ENCODE results near the gene COMMD1. TPM values are rescaled to one million over a fixed set of nuclear protein-coding genes. Genes with fewer than 3 reads are reported as not detected.
"Not testable (repeated sequence)": the region's sequence is repeated elsewhere in the genome, so short reads cannot be mapped to it uniquely, and the experiment has no call there.

The COMMD1 gene
- total RNA-seq, 5 donors from 2014 or later (not counting 1 experiment from before 2014, with no cell fraction given), result 18.2 to 23.8 (median 19.6) TPM

DNA sequence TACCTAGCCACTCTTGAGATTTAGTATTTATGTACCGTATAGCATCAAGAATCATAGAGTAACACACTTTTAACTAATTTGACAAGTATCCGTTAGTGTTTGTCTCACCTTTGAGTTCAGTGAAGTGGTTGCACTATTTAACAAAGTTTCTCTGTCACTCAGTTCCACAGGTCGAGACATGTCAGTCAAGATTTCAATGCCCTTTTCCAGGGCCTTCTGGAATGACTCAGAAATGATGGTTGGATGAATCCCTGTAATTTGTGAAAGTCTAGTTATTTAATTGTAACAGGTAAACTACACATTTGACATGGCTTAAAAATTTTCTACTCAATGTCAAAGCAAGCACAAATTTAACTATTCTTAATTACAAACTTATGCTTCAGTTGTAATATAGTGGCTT, 26.7 kb upstream of the COMMD1 start:
- CTCF ChIA-PET, result interaction anchor here in 1 of 2 donors (0.6 to 0.7 kb wide), 2 partner anchors 35 to 96 kb away, joined by 3 to 4 read pairs; no protein-coding TSS in a partner anchor

DNA sequence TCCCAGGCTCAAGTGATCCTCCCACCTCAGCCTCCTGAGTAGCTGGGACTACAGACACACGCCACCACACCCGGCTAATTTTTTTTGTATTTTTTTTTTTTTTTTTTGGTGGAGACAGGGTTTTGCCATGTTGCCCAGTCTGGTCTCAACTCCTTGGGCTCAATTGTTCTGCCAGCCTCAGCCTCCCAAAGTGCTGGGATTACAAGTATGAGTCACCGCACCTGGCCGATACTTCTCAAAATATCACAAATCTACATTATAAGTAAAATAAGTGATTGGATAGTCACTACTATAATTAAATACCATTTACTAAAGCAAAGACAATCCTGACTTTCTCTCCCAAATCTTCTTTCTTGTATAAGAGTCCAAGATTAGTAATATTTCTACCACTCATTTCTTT, 26.1 kb upstream of the COMMD1 start:
- POLR2A ChIA-PET; H3K27ac ChIP-seq (ENCODE audit: low read length); H3K9me3 ChIP-seq; H3K4me3 Mint-ChIP-seq; ATAC-seq (replicated peaks in 1 of 4); H3K27me3 ChIP-seq (replicated peaks in 1 of 2; ENCODE audit: control insufficient read depth in 2 of 2, extremely low read depth in 1 of 2, insufficient read depth in 2 of 2, low read length in 1 of 2); H3K27me3 Mint-ChIP-seq; H3K27ac Mint-ChIP-seq; H3K4me3 ChIP-seq (ENCODE audit: control insufficient read depth in 1 of 2, extremely low read depth in 1 of 2, low read length in 1 of 2); H3K4me1 ChIP-seq (ENCODE audit: control insufficient read depth in 1 of 2, extremely low read depth in 1 of 2, insufficient read depth in 2 of 2, low read length in 2 of 2); H3K4me1 Mint-ChIP-seq; DNase-seq; H3K9me3 Mint-ChIP-seq: not testable (repeated sequence)
- no CpG with 5 or more reads among the region's 4 CpGs for WGBS (ENCODE audit: insufficient coverage)
- peaks cover 5 to 89% of the 10 kb centered on the region in 2 donors for H3K36me3 ChIP-seq (ENCODE audit: control insufficient read depth in 2 of 2, extremely low read depth in 1 of 2, insufficient read depth in 1 of 2, low read length in 1 of 2)
- peaks cover 22% of the 10 kb centered on the region for H3K36me3 Mint-ChIP-seq
- CTCF ChIA-PET, result interaction anchor here in 1 of 2 donors (0.6 to 0.7 kb wide), 2 partner anchors 35 to 95 kb away, joined by 3 to 4 read pairs; no protein-coding TSS in a partner anchor

More for the DNA sequence above, 26.7 kb upstream of the COMMD1 start:
- Histone ChIP-seq H3K4me3 (ENCODE audit: control insufficient read depth in 1 of 2, extremely low read depth in 1 of 2, low read length in 1 of 2) (no peak overlapping the region), H3K4me1 (ENCODE audit: control insufficient read depth in 1 of 2, extremely low read depth in 1 of 2, insufficient read depth in 2 of 2, low read length in 2 of 2) (no peaks in the 10 kb centered on the region), H3K9me3 (no peaks in the 10 kb centered on the region), H3K27ac (ENCODE audit: low read length) (no peak overlapping the region), H3K36me3 (ENCODE audit: control insufficient read depth in 2 of 2, extremely low read depth in 1 of 2, insufficient read depth in 1 of 2, low read length in 1 of 2) (peaks cover 9 to 89% of the 10 kb centered on the region in 2 donors), H3K27me3 (replicated peaks in 1 of 2; ENCODE audit: control insufficient read depth in 2 of 2, extremely low read depth in 1 of 2, insufficient read depth in 2 of 2, low read length in 1 of 2) (no peaks in the 10 kb centered on the region)
- no peak overlapping the region for H3K27ac Mint-ChIP-seq
- peaks cover 0 to 2% (median 1%) of the 10 kb centered on the region in 3 donors for H3K4me1 Mint-ChIP-seq
- POLR2A ChIA-PET, result interaction anchor here in 1 of 2 donors (0.6 kb wide), 1 partner anchor 972 kb away, joined by 5 read pairs; no protein-coding TSS in a partner anchor
- no peaks in the 10 kb centered on the region for H3K27me3 Mint-ChIP-seq
- H3K4me3 Mint-ChIP-seq, result no peak overlapping the region
- H3K36me3 Mint-ChIP-seq, result peaks cover 25% of the 10 kb centered on the region
- ATAC-seq (replicated peaks in 1 of 4), result no peak
- H3K9me3 Mint-ChIP-seq, result no peaks in the 10 kb centered on the region
- no CpG with 5 or more reads among the region's 3 CpGs for WGBS (ENCODE audit: insufficient coverage)
- no peak for DNase-seq

DNA sequence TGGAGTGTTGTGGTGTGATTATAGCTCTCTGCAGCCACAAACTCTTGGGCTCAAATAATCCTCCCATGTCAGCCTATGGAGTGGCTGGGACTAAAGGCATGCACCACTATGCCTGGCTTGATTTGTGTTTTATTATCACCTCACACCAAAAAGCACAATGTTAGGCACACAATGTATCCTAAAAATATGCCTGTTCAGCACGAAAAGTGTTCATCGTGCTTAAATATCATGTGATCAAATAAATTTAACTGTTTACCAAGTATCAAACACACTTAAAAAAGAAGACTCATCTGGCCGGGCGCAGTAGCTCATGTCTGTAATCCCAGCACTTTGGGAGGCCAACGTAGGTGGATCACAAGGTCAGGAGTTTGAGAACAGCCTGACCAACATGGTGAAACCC, 22.6 kb upstream of the COMMD1 start:
- H3K27me3 Mint-ChIP-seq, result no peaks in the 10 kb centered on the region
- WGBS (ENCODE audit: insufficient coverage), result 90% methylated on average over 5 of the region's 5 CpGs
- peaks cover 18% of the 10 kb centered on the region for H3K36me3 Mint-ChIP-seq
- Histone ChIP-seq H3K36me3 (ENCODE audit: control insufficient read depth in 2 of 2, extremely low read depth in 1 of 2, insufficient read depth in 1 of 2, low read length in 1 of 2) (peaks cover 2 to 78% of the 10 kb centered on the region in 2 donors), H3K27ac (ENCODE audit: low read length) (no peak overlapping the region), H3K4me3 (ENCODE audit: control insufficient read depth in 1 of 2, extremely low read depth in 1 of 2, low read length in 1 of 2) (no peak overlapping the region), H3K4me1 (ENCODE audit: control insufficient read depth in 1 of 2, extremely low read depth in 1 of 2, insufficient read depth in 2 of 2, low read length in 2 of 2) (peaks cover 8 to 21% of the 10 kb centered on the region in 2 experiments), H3K9me3 (no peaks in the 10 kb centered on the region), H3K27me3 (replicated peaks in 1 of 2; ENCODE audit: control insufficient read depth in 2 of 2, extremely low read depth in 1 of 2, insufficient read depth in 2 of 2, low read length in 1 of 2) (no peaks in the 10 kb centered on the region)
- no peaks in the 10 kb centered on the region for H3K9me3 Mint-ChIP-seq
- H3K4me3 Mint-ChIP-seq, result no peak overlapping the region
- peaks cover 20 to 26% (median 24%) of the 10 kb centered on the region in 3 donors for H3K4me1 Mint-ChIP-seq
- POLR2A ChIA-PET, result no interaction called here
- no peak overlapping the region for H3K27ac Mint-ChIP-seq
- DNase-seq, result no peak
- no peak for ATAC-seq (replicated peaks in 1 of 4)
- CTCF ChIA-PET, result interaction anchor here (0.5 to 0.7 kb wide), 2 partner anchors 21 to 705 kb away, joined by 3 read pairs; no protein-coding TSS in a partner anchor

DNA sequence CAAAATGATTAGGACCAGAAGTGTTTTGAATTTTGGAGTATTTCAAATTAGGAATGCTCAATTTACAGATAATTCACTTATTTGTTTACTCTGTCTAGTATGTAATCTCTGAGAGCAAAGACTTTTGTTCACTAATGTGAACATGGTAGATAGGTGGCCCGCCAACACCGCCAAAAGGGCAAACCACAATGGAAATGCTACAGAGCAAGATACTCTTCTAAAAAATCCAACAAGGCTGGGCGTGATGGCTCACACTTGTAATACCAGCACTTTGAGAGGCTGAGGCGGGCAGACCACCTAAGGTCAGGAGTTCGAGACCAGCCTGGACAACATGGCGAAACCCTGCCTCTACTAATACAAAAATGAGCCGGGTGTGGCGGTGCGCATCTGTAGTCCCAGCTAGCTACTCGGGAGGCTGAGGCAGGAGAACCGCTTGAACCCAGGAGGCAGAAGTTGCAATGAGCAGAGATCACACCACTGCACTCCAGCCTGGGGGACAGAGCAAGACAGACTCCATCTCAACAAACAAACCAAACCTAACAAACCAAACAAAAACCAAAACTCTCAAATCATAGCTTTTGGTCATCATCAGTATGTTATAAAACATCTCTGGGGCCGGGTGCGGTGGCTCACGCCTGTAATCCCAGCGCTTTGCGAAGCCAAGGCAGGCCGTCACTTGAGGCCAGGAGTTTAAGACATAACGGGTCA, 19.4 kb upstream of the COMMD1 start:
- H3K4me1 Mint-ChIP-seq, result peaks cover 24 to 31% (median 29%) of the 10 kb centered on the region in 3 donors
- H3K9me3 ChIP-seq, result no peaks in the 10 kb centered on the region
- CTCF ChIA-PET, result interaction anchor here in 1 of 2 donors (0.6 kb wide), 1 partner anchor 750 kb away, joined by 3 read pairs; no protein-coding TSS in a partner anchor
- H3K4me3 ChIP-seq (ENCODE audit: control insufficient read depth in 1 of 2, extremely low read depth in 1 of 2, low read length in 1 of 2), result no peak overlapping the region
- WGBS (ENCODE audit: insufficient coverage), result 82% methylated on average over 15 of the region's 18 CpGs
- POLR2A ChIA-PET, result interaction anchor here in 1 of 2 donors (0.6 kb wide), 1 partner anchor 490 kb away, joined by 3 read pairs; no protein-coding TSS in a partner anchor
- no peaks in the 10 kb centered on the region for H3K9me3 Mint-ChIP-seq
- H3K4me1 ChIP-seq (ENCODE audit: control insufficient read depth in 1 of 2, extremely low read depth in 1 of 2, insufficient read depth in 2 of 2, low read length in 2 of 2), result peaks cover 8 to 31% of the 10 kb centered on the region in 2 experiments
- peaks cover 8% of the 10 kb centered on the region for H3K36me3 Mint-ChIP-seq
- DNase-seq (no peak), ATAC-seq (replicated peaks in 1 of 4) (no peak)
- peak overlapping the region; percentile 95 to 98 (median 98) for H3K4me3 Mint-ChIP-seq
- no peaks in the 10 kb centered on the region for H3K27me3 Mint-ChIP-seq
- H3K36me3 ChIP-seq (ENCODE audit: control insufficient read depth in 2 of 2, extremely low read depth in 1 of 2, insufficient read depth in 1 of 2, low read length in 1 of 2), result peaks cover 2 to 46% of the 10 kb centered on the region in 2 donors
- H3K27me3 ChIP-seq (replicated peaks in 1 of 2; ENCODE audit: control insufficient read depth in 2 of 2, extremely low read depth in 1 of 2, insufficient read depth in 2 of 2, low read length in 1 of 2), result no peaks in the 10 kb centered on the region
- no peak overlapping the region for H3K27ac ChIP-seq (ENCODE audit: low read length)
- H3K27ac Mint-ChIP-seq, result peak overlapping the region in 1 of 2 donors; percentile 99

DNA sequence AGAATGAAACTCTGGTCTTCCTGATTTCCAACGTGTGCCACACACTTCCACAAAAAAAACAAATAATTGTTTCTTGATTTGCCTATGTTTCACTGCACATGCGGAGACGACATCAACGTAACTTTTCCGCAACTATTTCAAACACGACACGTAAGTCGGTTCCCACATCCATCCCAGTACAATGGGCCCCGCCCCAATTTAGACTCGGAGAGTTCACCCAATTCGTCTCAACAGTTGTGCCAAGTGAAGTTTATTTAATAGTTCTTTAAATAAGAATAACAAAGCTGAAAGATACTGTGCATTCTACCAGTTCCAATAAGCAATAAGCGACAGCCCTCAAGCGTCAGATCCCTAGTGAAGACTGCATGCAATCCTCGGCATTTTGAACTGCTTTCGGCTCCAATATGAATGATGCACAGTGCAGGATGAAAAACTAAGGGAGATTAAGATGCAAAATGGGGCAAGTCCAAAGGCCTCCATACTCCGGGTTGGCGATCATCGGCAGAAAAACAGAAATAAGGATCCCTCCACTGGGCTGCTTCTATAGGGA, 17.7 kb upstream of the COMMD1 start:
- DNase-seq, result peak in 3 of 35 experiments; percentile 6 to 8 (median 7)

More for the DNA sequence above, 17.7 kb upstream of the COMMD1 start:
- Mint-ChIP-seq H3K27ac (peak overlapping the region; percentile 97 to 99), H3K27me3 (no peaks in the 10 kb centered on the region), H3K36me3 (peaks cover 8% of the 10 kb centered on the region), H3K4me3 (peak overlapping the region; percentile 95 to 98 (median 98)), H3K4me1 (peaks cover 24 to 31% (median 29%) of the 10 kb centered on the region in 3 donors), H3K9me3 (no peaks in the 10 kb centered on the region)
- Histone ChIP-seq H3K27me3 (replicated peaks in 1 of 2; ENCODE audit: control insufficient read depth in 2 of 2, extremely low read depth in 1 of 2, insufficient read depth in 2 of 2, low read length in 1 of 2) (no peaks in the 10 kb centered on the region), H3K4me1 (ENCODE audit: control insufficient read depth in 1 of 2, extremely low read depth in 1 of 2, insufficient read depth in 2 of 2, low read length in 2 of 2) (peaks cover 8 to 31% of the 10 kb centered on the region in 2 experiments), H3K36me3 (ENCODE audit: control insufficient read depth in 2 of 2, extremely low read depth in 1 of 2, insufficient read depth in 1 of 2, low read length in 1 of 2) (peaks cover 1 to 32% of the 10 kb centered on the region in 2 donors), H3K9me3 (no peaks in the 10 kb centered on the region), H3K27ac (ENCODE audit: low read length) (peak overlapping the region; percentile 94), H3K4me3 (ENCODE audit: control insufficient read depth in 1 of 2, extremely low read depth in 1 of 2, low read length in 1 of 2) (peak overlapping the region; percentile 80 to 98)
- ChIA-PET POLR2A (interaction anchor here in 1 of 2 donors (0.5 kb wide), 1 partner anchor 823 kb away, joined by 3 read pairs; no protein-coding TSS in a partner anchor), CTCF (no interaction called here)
- 0% methylated on average over 8 of the region's 18 CpGs for WGBS (ENCODE audit: insufficient coverage)
- peak in 3 of 4 experiments; percentile 3 to 25 (median 9) for ATAC-seq (replicated peaks in 1 of 4)

Measured in T-cell (primary cell).